NCI-H2107 treated with DMSO at 0.1 percent for 48 hours (cell line): ENCODE results near the gene CPT1B.
"Not testable (repeated sequence)": the region's sequence is repeated elsewhere in the genome, so short reads cannot be mapped to it uniquely, and the experiment has no call there.

Source experiments
- DNase-seq: peaks from one replicate; lab custom pipeline; 2025; ENCODE audit not compliant: unreplicated experiment; lab: John Stamatoyannopoulos, UW

Gene CPT1B

DNA sequence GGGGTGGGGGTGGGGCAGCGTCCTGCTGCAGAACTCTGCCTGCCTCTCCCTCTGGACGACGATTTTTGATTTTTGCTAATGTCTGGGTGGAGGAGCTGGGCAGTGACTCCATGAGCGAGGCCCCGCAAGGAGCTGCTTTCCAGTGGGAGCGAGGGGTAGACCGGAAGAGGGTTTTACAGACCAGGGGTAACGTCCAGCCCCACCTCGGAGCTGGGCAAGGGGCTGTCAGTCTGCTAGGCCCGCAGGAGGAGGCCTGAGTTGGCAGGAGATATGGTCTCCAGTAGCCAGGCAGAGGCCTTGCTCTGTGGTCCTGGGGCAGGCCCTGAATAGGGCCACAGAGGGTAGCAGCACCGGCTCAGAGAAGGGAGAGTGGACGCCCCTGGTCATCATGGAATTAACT lies 31.4 kb upstream of the CPT1B start:
- no peak for DNase-seq

GRCh38 chr22:50608996-50609395 lies 30.8 kb upstream of the CPT1B start:
- DNase-seq = no peak

- DNase-seq = not testable (repeated sequence)
These were observed 30.0 kb upstream of the CPT1B start for GRCh38 chr22:50608058-50608840.

- DNase-seq = no peak
These were observed 29.4 kb upstream of the CPT1B start for GRCh38 chr22:50607659-50608020.

DNA sequence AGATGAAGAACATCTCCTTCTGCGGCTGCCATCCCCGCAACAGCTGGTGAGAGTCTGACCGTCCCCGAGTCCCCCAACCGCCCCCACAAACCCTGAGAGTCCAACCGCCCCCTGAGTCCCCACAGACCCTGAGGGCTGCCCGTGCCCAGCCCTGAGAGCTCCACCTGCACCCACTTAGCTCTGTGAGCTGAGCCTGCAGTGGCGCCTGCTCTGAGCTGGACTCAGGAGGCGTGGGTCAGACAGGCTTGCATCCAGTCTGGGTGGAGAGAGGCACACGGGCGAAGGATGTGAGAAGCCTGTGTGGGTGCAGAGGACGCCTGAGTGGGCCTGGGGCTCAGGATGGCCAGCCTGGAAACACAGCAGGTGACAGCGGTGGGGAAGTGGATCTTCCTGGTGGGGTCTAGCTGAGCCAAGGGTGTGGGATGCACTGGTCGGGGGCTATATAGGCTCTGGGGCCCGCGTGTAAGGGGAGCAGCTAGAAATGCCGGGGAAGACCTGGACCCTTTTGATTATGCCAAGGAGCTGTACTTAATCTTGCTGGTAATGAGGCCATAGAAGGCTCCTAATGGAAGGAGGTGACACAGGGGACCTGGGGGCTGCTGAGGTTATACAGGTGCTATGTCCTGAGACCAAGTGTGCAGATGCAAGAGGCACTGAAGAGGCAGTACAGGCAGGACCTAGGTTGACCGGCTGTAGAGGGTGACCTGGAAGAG lies 28.9 kb upstream of the CPT1B start:
- no peak for DNase-seq

DNA sequence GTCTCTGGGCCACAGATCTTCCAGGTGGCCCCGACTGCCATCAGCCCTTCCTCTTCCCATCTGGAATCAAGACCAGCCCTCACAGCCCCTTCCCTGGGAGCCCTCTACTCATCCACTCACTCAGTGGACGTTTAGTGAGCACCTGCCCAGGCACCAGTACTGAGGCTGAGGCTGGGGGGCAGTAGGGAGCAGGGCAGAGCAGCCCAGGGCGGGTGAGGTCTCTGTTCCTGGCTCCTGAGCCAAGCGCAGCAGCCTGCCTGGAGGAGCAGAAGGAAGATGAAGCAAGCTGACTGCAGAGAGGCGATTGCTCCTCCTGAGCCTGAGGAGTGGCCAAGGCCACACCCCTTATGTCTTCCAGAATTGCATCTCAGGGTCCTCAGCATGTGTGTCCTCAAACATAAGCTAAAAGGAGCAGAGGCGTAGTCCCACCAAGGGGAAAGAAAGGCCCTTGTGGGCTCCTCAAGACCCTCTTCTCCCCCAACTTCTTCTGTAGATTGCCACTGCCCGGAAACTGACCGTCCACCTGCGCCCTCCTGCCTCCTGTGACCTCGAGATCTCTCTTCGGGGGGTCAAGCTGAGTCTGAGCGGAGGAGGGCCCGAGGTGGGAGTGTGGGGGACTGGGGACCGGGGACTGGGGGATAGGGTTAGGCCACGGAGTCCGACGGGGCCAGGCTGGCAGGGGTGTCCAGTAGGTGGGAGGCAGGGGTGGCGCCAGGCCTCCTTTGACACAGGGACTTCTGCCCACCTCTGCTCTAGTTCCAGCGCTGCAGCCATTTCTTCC lies 28.1 kb upstream of the CPT1B start:
- DNase-seq = no peak

GRCh38 chr22:50605613-50606074 lies 27.4 kb upstream of the CPT1B start:
- DNase-seq = no peak

- no peak for DNase-seq
These were observed 26.9 kb upstream of the CPT1B start for GRCh38 chr22:50605002-50605612.

DNA sequence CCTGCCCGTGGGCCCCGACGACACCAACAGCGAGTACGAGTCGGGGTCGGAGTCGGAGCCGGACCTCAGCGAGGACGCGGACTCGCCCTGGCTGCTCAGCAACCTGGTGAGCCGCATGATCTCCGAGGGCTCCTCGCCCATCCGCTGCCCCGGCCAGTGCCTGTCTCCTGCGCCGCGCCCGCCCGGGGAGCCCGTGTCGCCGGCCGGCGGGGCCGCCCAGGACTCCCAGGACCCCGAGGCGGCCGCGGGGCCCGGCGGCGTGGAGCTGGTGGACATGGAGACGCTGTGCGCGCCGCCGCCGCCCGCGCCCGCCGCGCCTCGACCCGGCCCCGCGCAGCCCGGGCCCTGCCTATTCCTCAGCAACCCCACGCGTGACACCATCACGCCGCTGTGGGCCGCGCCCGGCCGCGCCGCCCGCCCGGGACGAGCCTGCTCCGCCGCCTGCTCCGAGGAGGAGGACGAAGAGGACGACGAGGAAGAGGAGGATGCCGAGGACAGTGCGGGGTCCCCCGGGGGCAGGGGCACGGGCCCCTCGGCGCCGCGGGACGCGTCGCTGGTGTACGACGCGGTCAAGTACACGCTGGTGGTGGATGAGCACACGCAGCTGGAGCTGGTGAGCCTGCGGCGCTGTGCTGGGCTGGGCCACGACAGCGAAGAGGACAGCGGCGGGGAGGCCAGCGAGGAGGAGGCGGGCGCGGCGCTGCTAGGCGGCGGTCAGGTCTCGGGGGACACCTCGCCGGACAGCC lies 26.2 kb upstream of the CPT1B start:
- DNase-seq = no peak

DNA sequence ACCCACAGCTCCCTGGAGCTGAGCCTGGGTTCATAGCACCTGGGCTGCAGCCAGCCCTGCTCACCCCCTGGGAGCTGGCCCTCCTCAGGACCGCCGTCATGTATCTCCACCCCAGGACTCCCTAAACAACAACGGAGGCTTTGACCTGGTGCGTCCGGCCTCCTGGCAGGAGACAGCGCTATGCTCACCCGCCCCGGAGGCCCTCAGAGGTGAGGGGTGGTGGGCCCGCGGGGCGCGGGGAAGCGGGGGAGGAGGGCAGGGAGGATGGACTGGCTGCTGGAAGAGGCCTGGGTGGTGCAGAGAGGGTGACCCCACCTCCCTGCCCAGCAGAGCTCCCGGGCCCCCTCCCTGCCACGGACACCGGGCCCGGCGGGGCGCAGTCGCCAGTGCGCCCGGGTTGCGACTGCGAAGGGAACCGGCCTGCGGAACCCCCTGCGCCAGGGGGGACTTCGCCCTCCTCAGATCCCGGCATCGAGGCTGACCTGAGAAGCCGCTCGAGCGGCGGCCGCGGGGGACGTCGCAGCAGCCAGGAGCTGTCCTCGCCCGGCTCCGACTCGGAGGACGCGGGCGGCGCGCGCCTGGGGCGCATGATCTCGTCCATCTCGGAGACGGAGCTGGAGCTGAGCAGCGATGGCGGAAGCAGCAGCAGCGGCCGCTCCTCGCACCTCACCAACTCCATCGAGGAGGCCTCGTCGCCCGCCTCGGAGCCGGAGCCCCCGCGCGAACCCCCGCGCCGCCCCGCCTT lies 25.5 kb upstream of the CPT1B start:
- DNase-seq = no peak

DNA sequence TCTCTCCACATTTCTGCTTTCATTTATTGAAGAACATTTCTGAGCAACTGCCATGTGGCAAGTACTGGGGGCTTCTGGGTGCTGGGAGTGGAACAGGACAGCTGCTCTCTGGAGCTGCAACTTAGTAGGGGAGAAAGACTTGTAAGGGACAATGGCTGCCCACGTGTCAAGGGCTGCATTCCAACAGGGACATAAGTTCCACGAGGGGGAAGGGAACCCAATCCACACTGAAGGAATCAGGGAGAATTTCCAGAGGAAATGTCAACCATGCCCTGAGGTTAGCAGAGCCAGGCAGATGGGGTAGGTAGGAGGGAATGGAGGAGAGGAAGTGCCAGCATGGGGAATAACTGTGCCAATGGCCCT lies 24.1 kb upstream of the CPT1B start:
- DNase-seq = no peak

- DNase-seq = no peak
These were observed 23.6 kb upstream of the CPT1B start for GRCh38 chr22:50601669-50602337.

- no peak for DNase-seq
These were observed 22.9 kb upstream of the CPT1B start for GRCh38 chr22:50600967-50601668.

- no peak for DNase-seq
These were observed 22.3 kb upstream of the CPT1B start, which contains the start of gene MAPK8IP2 for GRCh38 chr22:50600538-50600937. MAPK8IP2 (plus strand) TSS chr22:50600793; CDS start chr22:50600819, 26 bp downstream.

DNA sequence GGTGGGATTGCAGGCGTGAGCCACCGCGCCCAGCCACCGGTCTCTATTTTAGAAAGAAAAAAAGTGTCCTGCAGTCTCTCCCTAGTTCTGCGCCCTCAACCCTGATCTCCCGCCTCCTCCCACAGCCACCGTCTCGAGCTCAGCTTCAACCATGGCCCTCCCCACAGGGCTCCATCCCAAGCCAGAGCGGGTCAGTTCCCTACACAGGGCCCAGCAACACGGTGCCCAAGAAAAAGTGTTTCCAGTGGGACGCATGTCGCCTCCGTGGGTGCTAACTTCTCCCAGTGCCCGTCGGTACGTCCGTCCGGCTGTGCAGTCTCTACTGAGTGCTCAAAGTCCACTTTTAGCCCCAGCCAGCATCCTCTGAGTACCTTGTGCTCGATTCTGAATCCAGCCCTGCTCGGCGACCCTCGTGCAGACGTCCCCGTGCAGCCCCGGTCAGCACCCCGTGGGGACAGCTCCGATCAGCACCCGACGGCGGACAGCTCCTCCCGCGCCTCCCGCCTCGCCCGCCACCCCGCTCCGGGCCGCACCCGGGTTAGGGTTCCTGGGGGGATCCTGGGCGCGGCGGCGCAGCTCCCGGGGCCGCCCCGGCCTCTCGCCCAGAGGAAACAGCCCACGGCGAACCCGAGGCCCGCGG lies 21.7 kb upstream of the CPT1B start:
- DNase-seq = no peak

GRCh38 chr22:50597097-50597496 lies 18.9 kb upstream of the CPT1B start:
- DNase-seq = no peak

- DNase-seq = no peak
These were observed 17.0 kb upstream of the CPT1B start for GRCh38 chr22:50595189-50595588.

DNA sequence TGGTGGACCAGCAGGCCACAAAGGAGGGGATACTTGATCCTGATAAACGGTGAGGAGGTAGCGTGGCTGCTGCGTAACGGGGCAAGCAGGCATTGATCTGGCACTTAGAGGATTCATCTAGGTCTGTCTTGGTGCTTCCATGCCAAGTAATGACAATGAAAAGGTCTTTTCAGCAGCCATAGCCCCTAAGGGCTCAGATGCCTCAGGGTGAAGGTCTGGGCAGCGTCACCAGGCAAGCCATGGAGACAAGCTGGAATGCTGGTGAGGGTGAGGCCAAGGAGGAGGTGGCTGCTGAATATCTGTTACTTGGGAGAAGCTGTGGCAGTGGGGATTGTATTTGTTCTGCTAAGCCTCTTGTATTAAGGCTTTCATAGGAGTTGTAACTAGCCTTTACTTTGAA lies 9.2 kb upstream of the CPT1B start:
- DNase-seq = no peak
